Smooth muscle cell of the brain vasculature (primary cell): ENCODE measurements around the gene APOL2.
"Not testable (repeated sequence)": the region's sequence is repeated elsewhere in the genome, so short reads cannot be mapped to it uniquely, and the experiment has no call there.

ENCODE experiments used
- DNase-seq: peaks from one replicate; pipeline ENCODE4 v3.0.0-alpha.2; 2012; ENCODE audit warnings: low read depth, low spot score

APOL2 gene

DNA sequence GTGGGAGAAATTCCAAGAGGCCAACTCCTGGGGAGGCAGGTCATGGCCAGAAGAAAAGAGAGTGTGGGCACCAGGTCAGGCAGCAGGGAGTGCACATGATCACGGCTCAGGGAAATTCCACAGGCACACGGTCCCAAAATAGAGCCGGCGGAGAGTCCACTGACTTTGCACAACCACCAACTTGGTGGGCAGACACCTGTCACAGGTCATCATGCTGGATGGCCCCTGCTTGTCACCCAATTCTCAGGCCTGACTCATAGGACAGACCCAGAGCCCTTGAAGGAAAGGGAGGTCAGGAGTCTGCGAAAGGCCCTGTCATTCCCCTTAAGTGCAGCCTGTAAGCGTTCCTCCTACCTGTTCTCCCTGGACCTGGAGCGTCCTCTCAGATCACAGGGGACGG lies 15.8 kb downstream of the APOL2 start:
- DNase-seq, result no peak

- no peak for DNase-seq
Observed at GRCh38 chr22:36222887-36223450, 16.4 kb downstream of the APOL2 start.

DNA sequence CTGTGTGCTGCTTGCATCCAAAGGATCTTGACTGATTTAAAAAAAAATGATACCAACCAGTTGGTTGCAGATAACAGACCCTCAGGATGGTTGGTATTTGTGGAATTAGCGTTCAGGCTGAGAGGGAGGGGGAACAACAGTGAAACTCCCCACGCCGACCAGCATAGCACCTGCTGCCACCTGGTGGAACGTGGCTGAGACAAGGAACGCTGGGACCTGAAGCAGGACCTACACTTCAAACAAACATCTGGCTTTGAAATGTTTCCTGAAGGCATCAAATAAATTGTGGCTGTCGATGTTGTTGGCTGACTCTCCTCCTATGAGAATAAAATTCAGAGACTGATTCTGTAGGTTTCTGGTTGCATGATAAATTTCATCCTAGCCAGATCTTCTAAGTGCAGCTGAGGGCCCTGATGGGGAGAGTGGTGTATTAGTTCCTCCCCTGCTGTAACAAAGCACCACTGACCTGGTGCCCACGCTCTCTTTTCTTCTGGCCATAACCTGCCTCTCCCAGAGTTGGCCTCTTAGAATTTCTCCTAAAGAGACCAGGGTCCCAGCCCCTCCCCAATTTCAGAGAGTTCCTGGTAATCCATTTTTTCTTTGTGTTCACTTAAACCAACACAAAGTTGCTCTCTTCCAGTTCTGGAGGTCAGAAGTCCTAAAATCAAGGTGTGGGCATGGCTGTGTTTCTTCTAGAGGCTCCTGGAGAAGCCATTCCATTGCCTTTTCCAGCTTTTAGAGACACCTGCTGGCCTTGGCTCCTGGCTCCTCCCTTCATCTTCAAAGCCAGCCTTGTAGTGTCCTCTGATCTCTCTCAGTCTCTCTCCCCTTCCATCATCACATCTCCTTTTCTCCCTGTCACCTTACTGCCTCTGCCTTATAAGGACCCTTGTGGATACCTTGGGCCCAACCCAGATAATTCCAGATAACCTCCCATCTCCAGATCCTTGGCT lies 17.3 kb downstream of the APOL2 start:
- DNase-seq, result no peak

- DNase-seq, result no peak
Observed at GRCh38 chr22:36220451-36220921, 18.8 kb downstream of the APOL2 start.

DNA sequence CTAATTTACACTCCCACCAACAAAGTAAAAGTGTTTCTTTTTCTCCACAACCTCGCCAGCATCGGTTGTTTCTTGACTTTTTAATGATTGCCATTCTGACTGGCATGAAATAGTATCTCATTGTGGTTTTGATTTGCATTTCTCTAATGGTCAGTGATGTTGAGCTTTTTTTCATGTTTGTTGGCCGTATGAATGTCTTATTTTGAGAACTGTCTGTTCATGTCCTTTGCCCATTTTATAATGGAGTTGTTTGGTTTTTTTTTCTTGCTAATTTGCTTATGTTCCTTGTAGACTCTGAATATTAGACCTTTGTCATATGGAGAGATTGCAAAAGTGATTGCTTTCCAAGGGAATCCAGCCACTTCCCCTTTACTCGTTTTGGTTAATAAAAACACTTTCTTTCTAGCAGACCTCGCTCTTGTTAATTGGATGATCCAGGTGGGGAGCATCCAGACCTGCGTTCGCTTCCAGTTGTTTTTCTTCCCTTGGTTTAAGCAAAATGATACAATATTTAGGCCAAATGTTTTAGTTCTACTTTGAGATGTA lies 20.6 kb downstream of the APOL2 start:
- no peak for DNase-seq

- DNase-seq, result no peak
Observed at GRCh38 chr22:36215981-36216380, 23.3 kb downstream of the APOL2 start.

DNA sequence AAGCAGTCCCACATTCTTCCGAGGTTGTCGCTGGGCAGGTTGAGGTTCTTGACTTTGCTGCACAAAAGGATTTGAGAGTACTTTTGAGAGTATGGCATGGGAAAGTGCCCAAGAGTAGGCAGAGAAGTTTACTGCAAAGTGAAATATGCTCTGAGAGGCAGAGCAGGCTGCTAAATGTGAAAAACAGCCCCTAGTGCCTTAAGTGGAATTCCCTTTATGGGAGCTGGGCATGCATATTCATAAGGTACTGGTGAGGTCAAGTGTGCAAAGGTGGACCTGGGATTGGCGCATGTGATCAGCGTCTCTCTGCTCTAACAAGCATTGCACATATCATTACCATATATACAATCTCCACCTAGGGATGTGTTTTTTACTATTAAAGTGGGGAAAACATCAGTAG lies 25.7 kb downstream of the APOL2 start:
- DNase-seq, result no peak

DNA sequence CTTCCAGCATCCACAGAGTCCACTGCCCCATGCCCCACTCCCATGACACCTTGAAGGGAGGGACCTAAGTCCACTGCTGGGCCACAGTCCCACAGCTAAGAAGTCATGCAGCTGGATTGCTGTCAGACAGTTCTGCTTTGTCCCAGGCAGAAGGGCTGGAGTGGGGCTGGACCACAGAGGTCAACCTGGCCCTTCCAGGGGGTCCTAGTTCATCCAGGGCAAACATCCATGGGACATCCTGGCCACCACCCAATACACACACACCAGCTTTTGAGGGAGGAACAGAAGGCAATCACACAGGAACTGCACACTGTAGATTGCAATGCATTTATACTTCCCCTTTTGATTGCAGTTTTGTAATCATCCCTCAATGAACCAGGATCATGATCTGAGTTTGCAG lies 26.4 kb downstream of the APOL2 start:
- DNase-seq, result no peak

GRCh38 chr22:36211237-36211861 lies 28.0 kb downstream of the APOL2 start:
- peak; percentile 90 for DNase-seq

DNA sequence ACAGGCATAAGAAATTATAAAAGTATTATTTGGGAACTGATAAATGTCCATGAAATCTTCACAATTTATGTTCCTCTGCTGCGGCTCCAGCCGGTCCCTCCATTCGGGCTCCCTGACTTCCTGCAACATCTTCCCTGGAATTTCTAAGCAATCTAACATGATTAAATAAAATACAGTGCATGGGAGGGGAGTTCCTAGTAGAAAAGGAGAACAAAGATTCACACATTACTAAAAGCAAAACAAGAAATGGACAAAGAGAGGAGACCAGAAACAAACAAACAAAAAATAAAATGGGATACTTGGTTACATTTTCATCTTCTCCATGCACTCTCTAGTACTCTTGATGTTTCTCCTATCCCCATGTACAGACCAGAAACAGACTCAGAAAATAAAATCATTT lies 29.1 kb downstream of the APOL2 start:
- DNase-seq, result no peak

DNA sequence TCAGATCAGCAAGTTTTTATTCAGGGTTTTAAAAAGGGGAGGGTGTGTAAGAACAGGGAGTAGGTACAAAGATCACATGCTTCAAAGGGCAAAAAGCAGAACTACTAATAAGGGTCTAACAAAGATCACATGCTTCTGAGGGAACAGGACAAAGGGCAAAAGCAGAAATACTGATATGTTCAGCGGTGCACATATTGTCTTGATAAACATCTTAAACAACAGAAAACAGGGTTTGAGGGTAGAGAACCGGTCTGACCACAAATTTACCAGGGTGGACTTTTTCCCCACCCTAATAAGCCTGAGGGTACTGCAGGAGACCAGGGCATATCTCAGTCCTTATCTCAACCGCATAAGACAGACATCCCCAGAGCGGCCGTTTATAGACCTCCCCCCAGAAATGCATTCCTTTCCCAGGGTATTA lies 29.8 kb downstream of the APOL2 start:
- DNase-seq, result not testable (repeated sequence)

GRCh38 chr22:36208914-36209313 lies 30.4 kb downstream of the APOL2 start:
- no peak for DNase-seq

DNA sequence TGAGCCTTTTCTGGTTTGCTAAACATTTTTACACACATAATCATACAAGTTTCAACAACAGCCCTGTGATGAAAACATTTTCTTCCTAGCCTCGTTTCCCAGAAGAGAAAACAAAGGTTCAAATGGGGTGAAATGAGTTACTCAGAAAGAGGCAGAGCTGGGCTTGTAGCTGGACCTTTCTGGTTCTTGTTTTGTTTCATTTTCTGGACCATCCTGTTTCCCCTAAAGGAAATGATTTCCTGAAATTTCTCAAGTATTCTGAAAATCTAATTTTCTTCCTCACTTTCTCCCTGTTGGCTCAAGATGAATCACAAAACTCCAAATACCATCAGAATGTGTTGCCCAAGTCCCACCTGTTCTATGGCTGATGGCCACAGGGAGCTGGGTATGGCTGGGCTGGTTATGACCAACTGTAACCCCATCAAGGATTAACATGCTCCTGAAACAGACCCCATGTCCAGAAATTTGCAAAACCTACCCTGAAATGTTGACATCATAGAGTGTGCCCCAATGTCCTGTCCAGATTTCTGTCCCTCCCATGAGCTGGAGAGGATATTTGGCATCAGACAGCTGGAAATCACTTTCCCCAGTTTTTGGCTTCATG lies 31.1 kb downstream of the APOL2 start:
- no peak for DNase-seq

- DNase-seq, result no peak
Observed at GRCh38 chr22:36206255-36206654, 33.1 kb downstream of the APOL2 start.

DNA sequence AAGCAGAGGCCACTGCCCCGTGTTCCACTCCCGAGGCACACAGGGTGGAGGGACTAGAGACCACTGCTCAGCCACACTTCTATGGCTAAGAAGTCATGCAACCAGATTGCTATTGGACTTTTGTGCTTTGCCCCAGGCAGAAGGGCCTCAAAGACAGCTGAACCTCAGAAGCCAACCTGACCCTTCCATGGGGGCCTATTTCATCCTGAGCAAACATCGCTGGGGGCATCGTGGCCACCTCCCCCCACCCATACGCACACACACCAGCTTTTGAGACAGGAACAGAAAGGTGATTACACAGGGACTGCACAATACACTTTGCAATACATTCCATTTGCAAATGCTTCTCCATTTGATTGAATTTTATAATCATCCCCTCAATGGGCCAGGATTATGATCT lies 33.8 kb downstream of the APOL2 start:
- not testable (repeated sequence) for DNase-seq

GRCh38 chr22:36204632-36205015 lies 34.7 kb downstream of the APOL2 start:
- DNase-seq, result no peak

GRCh38 chr22:36204001-36204631 lies 35.2 kb downstream of the APOL2 start:
- no peak for DNase-seq

GRCh38 chr22:36203441-36203840 lies 35.9 kb downstream of the APOL2 start:
- not testable (repeated sequence) for DNase-seq

- DNase-seq, result not testable (repeated sequence)
Observed at GRCh38 chr22:36202906-36203305, 36.4 kb downstream of the APOL2 start.

GRCh38 chr22:36201630-36202319 lies 37.6 kb downstream of the APOL2 start, which contains the start of gene APOL4:
TSS of gene APOL4 (minus strand) at chr22:36201809. CDS start at chr22:36201734, 75 bp downstream.
- DNase-seq, result no peak

GRCh38 chr22:36201025-36201424 lies 38.3 kb downstream of the APOL2 start:
- not testable (repeated sequence) for DNase-seq
